Testis (tissue), 3 donors: ENCODE results near the gene PLEKHM2. TPM values are rescaled to one million over a fixed set of nuclear protein-coding genes. Genes with fewer than 3 reads are reported as not detected.

ENCODE experiments used
- DNase-seq: peaks from one replicate; pipeline ENCODE4 v3.0.0-alpha.2; 2019
- H3K27ac ChIP-seq, 2 donors: fragments of 200-600 bp; sonication (generic); one replicate each; pipeline ENCODE4 v1.5.1; 2019
- H3K27me3 ChIP-seq: fragments of 200-600 bp; sonication (generic); one replicate; pipeline ENCODE4 v1.5.1; 2019
- H3K36me3 ChIP-seq: fragments of 200-600 bp; sonication (generic); one replicate; pipeline ENCODE4 v1.5.1; 2017; ENCODE audit warnings: low read depth; ENCODE audit errors: missing control alignments
- H3K4me1 ChIP-seq: fragments of 200-600 bp; sonication (generic); one replicate; pipeline ENCODE4 v1.5.1; 2019
- H3K4me3 ChIP-seq, 2 donors: fragments of 200-600 bp; sonication (generic); one replicate each; pipeline ENCODE4 v1.5.1; 2017 to 2019
- H3K9me3 ChIP-seq: fragments of 200-600 bp; sonication (generic); one replicate; pipeline ENCODE4 v1.5.1; 2017
- POLR2A ChIP-seq: fragments of 450-650 bp; IDR thresholded peaks from one replicate; pipeline ENCODE4 v1.6.1; 2017; ENCODE audit warnings: antibody characterized with exemption, mild to moderate bottlenecking, moderate library complexity
- WGBS, 2 donors: methylation state at CpG; one replicate each; pipeline ENCODE4 v1.1.5; 2018; 5-methylcytosine and 5-hydroxymethylcytosine counted together
- intact Hi-C: fragments of 100-400 bp; cut with DNase I; formaldehyde crosslinking; loops from one replicate; pipeline ENCODE4 v1.15.1; 2023; ENCODE audit warnings: low total_unique reads
- polyA plus RNA-seq: library from polyadenylated mRNA; stranded (reverse); fragments of 350-450 nt; fragmentation: Illumina TruSeq; extraction: RNeasy Lipid Tissue Mini Kit (QIAGEN cat#74804); gene quantifications from one replicate; pipeline ENCODE4 v1.2.3, GENCODE V29; 2014; ENCODE audit warnings: low read depth, low replicate concordance; ENCODE audit not compliant: insufficient read depth
- total RNA-seq, 2 donors: library from RNA; depleted of rRNA; stranded (reverse); fragments of >200 nt; gene quantifications; one replicate each; pipeline ENCODE4 v1.2.3, GENCODE V29; 2016
- TF ChIP-seq, protein P1 (sequence below), 3 experiments: fragments of 450-650 bp in 2 of 3; fragments of 200-600 bp in 1 of 3; sonication (generic) in 1 of 3; IDR thresholded peaks; one replicate each; pipeline ENCODE4 v1.5.1; 2016 to 2019; ENCODE audit warnings: antibody characterized with exemption in 3 of 3, mild to moderate bottlenecking in 2 of 3, moderate library complexity in 1 of 3

Gene PLEKHM2
- total and polyA plus RNA-seq, 3 donors from 2014 or later: 61.9 to 98.4 (median 70.2) TPM

- no peaks in the 10 kb centered on the region for H3K4me1 ChIP-seq
- TF ChIP-seq POLR2A: no peak
- TF ChIP-seq, protein P1, sequence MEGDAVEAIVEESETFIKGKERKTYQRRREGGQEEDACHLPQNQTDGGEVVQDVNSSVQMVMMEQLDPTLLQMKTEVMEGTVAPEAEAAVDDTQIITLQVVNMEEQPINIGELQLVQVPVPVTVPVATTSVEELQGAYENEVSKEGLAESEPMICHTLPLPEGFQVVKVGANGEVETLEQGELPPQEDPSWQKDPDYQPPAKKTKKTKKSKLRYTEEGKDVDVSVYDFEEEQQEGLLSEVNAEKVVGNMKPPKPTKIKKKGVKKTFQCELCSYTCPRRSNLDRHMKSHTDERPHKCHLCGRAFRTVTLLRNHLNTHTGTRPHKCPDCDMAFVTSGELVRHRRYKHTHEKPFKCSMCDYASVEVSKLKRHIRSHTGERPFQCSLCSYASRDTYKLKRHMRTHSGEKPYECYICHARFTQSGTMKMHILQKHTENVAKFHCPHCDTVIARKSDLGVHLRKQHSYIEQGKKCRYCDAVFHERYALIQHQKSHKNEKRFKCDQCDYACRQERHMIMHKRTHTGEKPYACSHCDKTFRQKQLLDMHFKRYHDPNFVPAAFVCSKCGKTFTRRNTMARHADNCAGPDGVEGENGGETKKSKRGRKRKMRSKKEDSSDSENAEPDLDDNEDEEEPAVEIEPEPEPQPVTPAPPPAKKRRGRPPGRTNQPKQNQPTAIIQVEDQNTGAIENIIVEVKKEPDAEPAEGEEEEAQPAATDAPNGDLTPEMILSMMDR (IDR thresholded peaks at IDR 0.05): no peak
- intact Hi-C loops: no loop called here
- no peaks in the 10 kb centered on the region for H3K36me3 ChIP-seq
- no peak overlapping the region for H3K27ac ChIP-seq
- 91 to 97% methylated on average over 3 of the region's 3 CpGs for WGBS, 2 donors
- no peak overlapping the region for H3K4me3 ChIP-seq
- DNase-seq: no peak
- no peaks in the 10 kb centered on the region for H3K27me3 ChIP-seq
- no peaks in the 10 kb centered on the region for H3K9me3 ChIP-seq
Observed at GRCh38 chr1:15656464-15656863, 27.7 kb upstream of the PLEKHM2 start.

DNA sequence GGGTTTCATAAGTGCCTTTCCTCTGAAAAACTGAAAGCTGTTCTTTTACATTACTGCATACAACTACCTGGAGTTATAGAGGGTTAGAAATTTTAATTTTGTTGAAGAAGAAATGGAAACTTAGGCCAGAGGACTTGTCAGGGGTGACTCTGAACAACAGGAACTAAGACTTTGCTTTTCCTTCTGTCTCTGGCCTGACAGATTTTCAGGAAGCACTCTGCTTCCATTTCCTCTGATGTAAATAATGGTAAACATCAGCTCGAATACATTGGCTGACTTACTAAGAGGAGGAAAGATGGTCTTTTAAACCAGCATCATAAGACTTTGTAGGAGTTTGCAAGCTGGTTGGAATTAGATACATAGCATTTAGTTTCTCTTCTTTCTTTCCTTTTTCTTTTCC lies 27.1 kb upstream of the PLEKHM2 start:
- WGBS, 2 donors: 85 to 87% methylated on average over 1 of the region's 1 CpG
- H3K36me3 ChIP-seq: no peaks in the 10 kb centered on the region
- TF ChIP-seq, protein P1 (IDR thresholded peaks at IDR 0.05): no peak
- TF ChIP-seq POLR2A: no peak
- intact Hi-C loops: no loop called here
- no peak for DNase-seq
- no peaks in the 10 kb centered on the region for H3K9me3 ChIP-seq
- no peak overlapping the region for H3K27ac ChIP-seq
- H3K4me1 ChIP-seq: no peaks in the 10 kb centered on the region
- H3K27me3 ChIP-seq: no peaks in the 10 kb centered on the region
- H3K4me3 ChIP-seq: no peak overlapping the region

GRCh38 chr1:15660151-15660550 lies 24.0 kb upstream of the PLEKHM2 start:
- Histone ChIP-seq H3K9me3 (no peaks in the 10 kb centered on the region), H3K27ac (no peak overlapping the region), H3K4me3 (no peak overlapping the region), H3K4me1 (no peaks in the 10 kb centered on the region), H3K27me3 (no peaks in the 10 kb centered on the region), H3K36me3 (no peaks in the 10 kb centered on the region)
- intact Hi-C loops: no loop called here
- 93 to 95% methylated on average over 3 of the region's 3 CpGs for WGBS, 2 donors
- no peak for DNase-seq
- TF ChIP-seq, protein P1 (IDR thresholded peaks at IDR 0.05): no peak
- no peak for TF ChIP-seq POLR2A

GRCh38 chr1:15662477-15662876 lies 21.6 kb upstream of the PLEKHM2 start:
- Histone ChIP-seq H3K36me3 (no peaks in the 10 kb centered on the region), H3K4me3 (no peak overlapping the region), H3K27me3 (no peaks in the 10 kb centered on the region), H3K9me3 (no peaks in the 10 kb centered on the region), H3K27ac (no peak overlapping the region), H3K4me1 (no peaks in the 10 kb centered on the region)
- WGBS, 2 donors: 47 to 76% methylated on average over 2 of the region's 2 CpGs
- DNase-seq: no peak
- intact Hi-C loops: no loop called here
- no peak for TF ChIP-seq POLR2A
- TF ChIP-seq, protein P1 (IDR thresholded peaks at IDR 0.05): no peak

- Histone ChIP-seq H3K27me3 (no peaks in the 10 kb centered on the region), H3K4me3 (no peak overlapping the region)
Observed at GRCh38 chr1:15663925-15664324, 20.2 kb upstream of the PLEKHM2 start.

More at GRCh38 chr1:15663925-15664324, 20.2 kb upstream of the PLEKHM2 start:
- Histone ChIP-seq H3K9me3 (no peaks in the 10 kb centered on the region), H3K36me3 (no peaks in the 10 kb centered on the region), H3K27ac (no peak overlapping the region), H3K4me1 (no peaks in the 10 kb centered on the region)
- 90 to 96% methylated on average over 3 of the region's 3 CpGs for whole genome bisulfite sequencing, 2 donors
- intact Hi-C loops: no loop called here
- no peak for DNase-seq
- TF ChIP-seq, protein P1 (IDR thresholded peaks at IDR 0.05): no peak
- TF ChIP-seq POLR2A: no peak
